ENCODE data around the gene STARD10.
"Not testable (repeated sequence)": the region's sequence is repeated elsewhere in the genome, so short reads cannot be mapped to it uniquely, and the experiment has no call there.

The STARD10 gene

GRCh38 chr11:72806378-72806777 lies 12.5 kb upstream of the STARD10 start:
- Mint-ChIP-seq H3K36me3 (ENCODE audit: low read depth) (peaks cover 27% of the 10 kb centered on the region), H3K4me1 (ENCODE audit: low read depth) (peaks cover 11% of the 10 kb centered on the region)
- H3K4me3 Mint-ChIP-seq; H3K27me3 Mint-ChIP-seq (ENCODE audit: low read depth); H3K27ac Mint-ChIP-seq; H3K9me3 Mint-ChIP-seq: not testable (repeated sequence)

- H3K27ac Mint-ChIP-seq, result no peak overlapping the region
- no peaks in the 10 kb centered on the region for H3K9me3 Mint-ChIP-seq
Measured at GRCh38 chr11:72805216-72805615, 11.4 kb upstream of the STARD10 start.

DNA sequence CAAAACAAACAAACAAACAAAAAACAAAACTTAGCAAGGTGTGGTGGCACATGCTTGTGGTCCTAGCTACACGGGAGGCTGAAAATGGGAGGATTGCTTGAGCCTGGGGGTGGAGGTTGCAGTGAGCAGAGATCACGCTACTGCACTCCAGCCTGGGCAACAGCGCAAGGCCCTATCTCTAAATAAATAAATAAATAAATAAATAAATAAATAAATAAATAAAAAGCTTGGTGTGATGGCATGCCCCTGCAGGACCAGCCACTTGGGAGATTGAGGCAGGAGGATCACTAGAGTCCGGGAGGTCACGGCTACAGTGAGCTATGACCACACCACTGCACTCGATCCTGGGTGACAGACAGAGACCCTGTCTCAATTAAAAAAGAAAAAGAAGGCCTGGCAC lies 9.0 kb upstream of the STARD10 start:
- Mint-ChIP-seq H3K9me3 (no peaks in the 10 kb centered on the region), H3K4me1 (ENCODE audit: low read depth) (peaks cover 2% of the 10 kb centered on the region), H3K27me3 (ENCODE audit: low read depth) (no peaks in the 10 kb centered on the region), H3K27ac (no peak overlapping the region), H3K36me3 (ENCODE audit: low read depth) (peaks cover 8% of the 10 kb centered on the region), H3K4me3 (no peak overlapping the region)

More at GRCh38 chr11:72805216-72805615, 11.4 kb upstream of the STARD10 start:
- peaks cover 3% of the 10 kb centered on the region for H3K4me1 Mint-ChIP-seq (ENCODE audit: low read depth)
- no peaks in the 10 kb centered on the region for H3K27me3 Mint-ChIP-seq (ENCODE audit: low read depth)
- peaks cover 20% of the 10 kb centered on the region for H3K36me3 Mint-ChIP-seq (ENCODE audit: low read depth)
- H3K4me3 Mint-ChIP-seq, result no peak overlapping the region

DNA sequence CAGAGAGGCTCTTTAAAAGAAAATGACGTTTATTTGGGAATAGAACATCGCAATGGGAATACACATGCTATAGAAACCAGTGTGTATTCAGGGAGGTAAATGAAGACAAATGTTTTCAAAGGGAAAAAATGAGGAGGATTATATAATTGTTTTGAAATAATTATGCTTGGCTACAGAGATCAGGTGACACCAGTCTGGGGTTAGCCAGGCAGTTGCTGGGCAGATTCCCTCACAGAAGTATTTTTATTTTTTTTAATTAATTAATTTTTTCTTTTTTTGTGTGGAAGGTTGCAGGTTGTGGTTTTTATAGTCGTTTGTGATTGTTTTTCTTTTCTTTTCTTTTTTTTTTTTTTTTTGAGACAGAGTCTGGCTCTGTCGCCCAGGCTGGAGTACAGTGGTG lies 5.6 kb upstream of the STARD10 start:
- Mint-ChIP-seq H3K9me3 (no peaks in the 10 kb centered on the region), H3K4me1 (ENCODE audit: low read depth) (peaks cover 4% of the 10 kb centered on the region), H3K36me3 (ENCODE audit: low read depth) (peaks cover 4% of the 10 kb centered on the region), H3K4me3 (no peak overlapping the region), H3K27ac (no peak overlapping the region), H3K27me3 (ENCODE audit: low read depth) (no peaks in the 10 kb centered on the region)

GRCh38 chr11:72798361-72798760 lies 4.5 kb upstream of the STARD10 start:
- Mint-ChIP-seq H3K27me3 (ENCODE audit: low read depth) (no peaks in the 10 kb centered on the region), H3K36me3 (ENCODE audit: low read depth) (peaks cover 4% of the 10 kb centered on the region), H3K4me1 (ENCODE audit: low read depth) (peaks cover 9% of the 10 kb centered on the region), H3K27ac (no peak overlapping the region), H3K9me3 (no peaks in the 10 kb centered on the region), H3K4me3 (no peak overlapping the region)

DNA sequence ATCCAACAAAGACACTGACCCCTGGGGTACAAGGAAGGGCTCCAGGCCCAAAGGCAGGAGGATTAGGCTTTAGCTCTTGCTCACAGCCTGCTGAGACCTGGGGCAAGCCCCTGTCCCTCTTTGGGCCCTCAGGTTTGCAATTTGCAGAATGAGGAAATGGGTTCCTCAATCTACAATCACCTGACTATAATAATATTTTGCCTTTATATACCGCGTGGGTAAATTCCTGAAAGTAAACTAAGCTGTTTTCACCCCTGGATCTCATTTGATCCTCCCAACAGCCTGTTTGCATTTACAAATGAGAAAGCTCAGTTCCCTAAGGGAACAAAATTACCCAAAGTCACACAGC lies 797 bp downstream of the STARD10 start:
- H3K27ac Mint-ChIP-seq, result peak overlapping the region; percentile 100
- H3K27me3 Mint-ChIP-seq (ENCODE audit: low read depth), result no peaks in the 10 kb centered on the region
- H3K4me1 Mint-ChIP-seq (ENCODE audit: low read depth), result peaks cover 23% of the 10 kb centered on the region
- H3K4me3 Mint-ChIP-seq, result peak overlapping the region; percentile 96
- H3K36me3 Mint-ChIP-seq (ENCODE audit: low read depth), result no peaks in the 10 kb centered on the region
- H3K9me3 Mint-ChIP-seq, result no peaks in the 10 kb centered on the region

GRCh38 chr11:72792437-72793021 lies 1.3 kb downstream of the STARD10 start:
- peak overlapping the region; percentile 100 for H3K27ac Mint-ChIP-seq
- peaks cover 26% of the 10 kb centered on the region for H3K4me1 Mint-ChIP-seq (ENCODE audit: low read depth)
- H3K4me3 Mint-ChIP-seq, result peak overlapping the region; percentile 1
- H3K9me3 Mint-ChIP-seq, result no peaks in the 10 kb centered on the region
- no peaks in the 10 kb centered on the region for H3K27me3 Mint-ChIP-seq (ENCODE audit: low read depth)
- no peaks in the 10 kb centered on the region for H3K36me3 Mint-ChIP-seq (ENCODE audit: low read depth)

DNA sequence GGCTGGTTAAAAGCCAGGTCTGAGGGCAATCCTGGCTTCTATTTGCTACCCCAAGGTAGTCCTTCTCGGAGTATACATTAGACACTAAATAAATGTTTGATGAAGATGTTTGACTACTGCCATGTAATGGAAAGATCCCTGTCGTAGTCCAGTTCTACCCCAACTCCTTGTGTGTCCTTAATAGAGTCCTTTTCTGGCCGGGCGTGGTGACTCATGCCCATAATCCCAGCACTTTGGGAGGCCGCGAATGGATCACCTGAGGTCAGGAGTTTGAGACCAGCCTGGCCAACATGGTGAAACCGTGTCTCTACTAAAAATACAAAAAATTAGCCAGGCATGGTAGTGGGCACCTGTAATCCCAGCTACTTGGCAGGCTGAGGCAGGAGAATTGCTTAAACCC lies 2.6 kb downstream of the STARD10 start:
- not testable (repeated sequence) for H3K27ac Mint-ChIP-seq; H3K4me3 Mint-ChIP-seq; H3K9me3 Mint-ChIP-seq; H3K27me3 Mint-ChIP-seq (ENCODE audit: low read depth); H3K36me3 Mint-ChIP-seq (ENCODE audit: low read depth)
- peaks cover 32% of the 10 kb centered on the region for H3K4me1 Mint-ChIP-seq (ENCODE audit: low read depth)

GRCh38 chr11:72789493-72790131 lies 4.2 kb downstream of the STARD10 start:
- Mint-ChIP-seq H3K27ac (no peak overlapping the region), H3K27me3 (ENCODE audit: low read depth) (no peaks in the 10 kb centered on the region), H3K9me3 (no peaks in the 10 kb centered on the region), H3K4me3 (no peak overlapping the region), H3K36me3 (ENCODE audit: low read depth) (no peaks in the 10 kb centered on the region), H3K4me1 (ENCODE audit: low read depth) (peaks cover 29% of the 10 kb centered on the region)

DNA sequence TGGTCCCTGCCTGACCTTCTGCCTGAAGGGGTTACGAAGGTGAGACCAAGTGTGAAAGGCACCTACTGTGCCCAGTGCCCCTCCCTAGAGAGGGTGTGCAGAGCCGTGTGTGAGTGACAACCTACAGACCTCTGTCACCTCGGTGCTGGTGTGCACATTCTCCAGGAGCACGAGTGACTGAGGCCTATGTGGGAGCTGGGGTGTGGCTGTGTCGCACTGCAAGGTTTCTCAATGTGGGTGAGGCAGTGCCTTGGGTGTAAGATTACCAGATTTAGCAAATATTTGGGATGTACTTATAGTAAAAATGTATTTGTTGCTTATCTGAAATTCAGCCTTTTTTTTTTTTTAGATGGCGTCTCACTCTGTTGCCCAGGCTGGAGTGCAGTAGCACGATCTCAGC lies 5.6 kb downstream of the STARD10 start:
- Mint-ChIP-seq H3K9me3 (no peaks in the 10 kb centered on the region), H3K4me3 (no peak overlapping the region), H3K36me3 (ENCODE audit: low read depth) (no peaks in the 10 kb centered on the region), H3K4me1 (ENCODE audit: low read depth) (peaks cover 21% of the 10 kb centered on the region), H3K27ac (no peak overlapping the region), H3K27me3 (ENCODE audit: low read depth) (no peaks in the 10 kb centered on the region)

GRCh38 chr11:72787216-72788104 lies 6.4 kb downstream of the STARD10 start:
- Mint-ChIP-seq H3K4me1 (ENCODE audit: low read depth) (peaks cover 20% of the 10 kb centered on the region), H3K36me3 (ENCODE audit: low read depth) (no peaks in the 10 kb centered on the region), H3K27ac (peak overlapping the region; percentile 45), H3K4me3 (no peak overlapping the region), H3K27me3 (ENCODE audit: low read depth) (no peaks in the 10 kb centered on the region), H3K9me3 (no peaks in the 10 kb centered on the region)

DNA sequence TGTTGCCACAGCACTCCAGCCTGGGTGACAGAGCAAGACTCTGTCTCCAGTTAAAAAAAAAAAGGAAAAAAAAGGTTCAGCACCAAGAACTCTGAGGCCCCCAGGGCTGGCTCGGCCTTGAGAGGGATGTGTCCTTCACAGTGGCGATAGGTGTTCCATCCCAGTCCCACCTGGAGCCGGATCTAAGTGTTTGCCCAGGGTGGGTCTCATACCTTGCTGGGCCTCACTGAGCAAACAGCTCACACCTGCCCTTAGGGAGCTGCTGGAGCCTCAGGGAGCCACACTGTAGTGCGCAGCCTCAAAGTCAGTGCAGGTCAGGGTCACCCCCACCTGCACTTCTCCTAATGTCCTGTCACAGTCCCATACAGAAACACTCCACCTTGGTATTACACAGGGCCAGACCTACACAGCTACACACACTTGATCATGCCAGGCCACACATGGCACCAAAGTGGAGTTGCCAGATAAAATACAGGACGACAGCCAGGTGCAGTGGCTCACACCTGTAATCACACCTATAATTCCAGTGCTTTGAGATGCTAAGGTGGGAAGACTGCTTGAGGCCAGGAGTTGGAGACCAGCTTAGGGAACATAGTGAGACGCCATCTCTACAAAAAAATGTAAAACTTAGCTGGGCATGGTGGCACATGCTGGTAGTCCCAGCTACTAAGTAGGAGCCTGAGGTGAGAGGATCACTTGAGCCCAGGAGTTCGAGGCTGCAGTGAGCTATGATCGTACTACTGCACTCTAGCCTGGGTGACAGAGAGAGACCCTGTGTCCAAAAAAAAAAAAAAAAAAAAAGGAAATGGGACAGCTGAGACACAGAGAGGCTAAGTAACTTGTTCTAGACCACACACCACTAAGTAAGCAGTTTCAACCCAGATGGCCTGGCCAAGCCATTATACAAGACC lies 7.3 kb downstream of the STARD10 start:
- Mint-ChIP-seq H3K36me3 (ENCODE audit: low read depth) (no peaks in the 10 kb centered on the region), H3K4me1 (ENCODE audit: low read depth) (peaks cover 24% of the 10 kb centered on the region), H3K9me3 (no peaks in the 10 kb centered on the region), H3K4me3 (no peak overlapping the region), H3K27me3 (ENCODE audit: low read depth) (no peaks in the 10 kb centered on the region), H3K27ac (no peak overlapping the region)

- Mint-ChIP-seq H3K27me3 (ENCODE audit: low read depth) (no peaks in the 10 kb centered on the region), H3K27ac (no peak overlapping the region), H3K4me1 (ENCODE audit: low read depth) (peaks cover 27% of the 10 kb centered on the region), H3K36me3 (ENCODE audit: low read depth) (peaks cover 2% of the 10 kb centered on the region), H3K9me3 (no peaks in the 10 kb centered on the region), H3K4me3 (no peak overlapping the region)
Measured at GRCh38 chr11:72784662-72785061, 9.2 kb downstream of the STARD10 start.

DNA sequence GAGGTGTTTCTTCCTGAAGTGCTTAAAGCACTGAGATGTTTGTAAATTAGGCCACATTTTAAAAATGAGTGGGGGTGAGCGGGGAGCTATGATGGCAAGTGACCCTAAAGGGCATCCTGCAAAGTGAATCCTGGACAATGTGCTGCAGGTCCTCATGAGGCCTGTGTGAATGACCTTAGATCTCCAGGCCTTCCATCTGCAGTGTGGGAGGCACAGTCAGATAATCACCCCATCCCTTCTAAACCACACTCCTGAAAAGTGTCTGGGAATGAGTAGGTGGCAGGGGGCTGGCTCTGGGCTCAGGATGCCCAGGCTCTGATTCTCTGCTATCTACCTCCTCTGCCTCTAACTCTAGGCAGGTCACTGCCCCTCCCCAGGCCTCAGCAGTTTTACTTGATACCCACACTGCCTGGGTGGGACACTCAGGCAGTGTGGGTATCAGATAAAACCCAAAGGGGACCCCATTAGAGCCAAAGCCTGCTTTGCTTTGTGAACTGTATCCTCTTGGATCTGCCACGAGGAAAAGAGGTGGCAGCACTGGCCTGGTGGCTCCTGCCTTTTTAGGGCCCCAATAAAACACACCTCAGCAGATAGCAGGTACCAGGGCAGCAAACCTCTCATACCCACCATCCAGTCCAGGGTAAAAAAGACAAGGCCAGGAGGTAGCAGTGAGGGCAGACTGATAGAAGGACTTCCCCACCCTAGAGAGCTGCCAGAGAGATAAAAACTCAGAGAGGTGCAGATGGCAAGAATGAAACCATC lies 10.5 kb downstream of the STARD10 start:
- no peak overlapping the region for H3K27ac Mint-ChIP-seq
- H3K36me3 Mint-ChIP-seq (ENCODE audit: low read depth), result peaks cover 8% of the 10 kb centered on the region
- no peaks in the 10 kb centered on the region for H3K27me3 Mint-ChIP-seq (ENCODE audit: low read depth)
- no peaks in the 10 kb centered on the region for H3K9me3 Mint-ChIP-seq
- H3K4me3 Mint-ChIP-seq, result no peak overlapping the region
- H3K4me1 Mint-ChIP-seq (ENCODE audit: low read depth), result peaks cover 32% of the 10 kb centered on the region

Measured in T-helper 1 cell treated with Interleukin-12 subunit alpha and Interleukin-12 subunit beta and Interleukin-4 antibody, amounts not matched to agents 30 μg/mL and 1 μg/mL, for 36 hours (primary cell).